Kidney capillary endothelial cell (primary cell): Measurements from ENCODE around the gene ZNF408.
"Not testable (repeated sequence)": the region's sequence is repeated elsewhere in the genome, so short reads cannot be mapped to it uniquely, and the experiment has no call there.

Experiments
- DNase-seq: peaks from one replicate; pipeline ENCODE4 v3.0.0-alpha.2; 2018; ENCODE audit warnings: low spot score

Gene ZNF408

GRCh38 chr11:46700241-46701077 is at the start of gene ZNF408, which contains the start of gene ARHGAP1:
TSS of gene ZNF408 (plus strand) at chr11:46701031. CDS start at chr11:46701048, 17 bp downstream.
TSS of gene ARHGAP1 (minus strand) at chr11:46700619. CDS start at chr11:46696107, 4,512 bp downstream.
- DNase-seq: peak; percentile 98

- no peak for DNase-seq
These were observed 45.2 kb upstream of the ZNF408 start for GRCh38 chr11:46655631-46656030.

GRCh38 chr11:46657186-46657585 is 43.6 kb upstream of the ZNF408 start:
- DNase-seq: no peak

GRCh38 chr11:46658259-46658658 is 42.6 kb upstream of the ZNF408 start:
- no peak for DNase-seq

GRCh38 chr11:46659908-46660307 is 40.9 kb upstream of the ZNF408 start:
- no peak for DNase-seq

GRCh38 chr11:46661836-46662235 is 39.0 kb upstream of the ZNF408 start:
- no peak for DNase-seq

- DNase-seq: no peak
These were observed 38.5 kb upstream of the ZNF408 start for GRCh38 chr11:46662366-46662765.

- DNase-seq: no peak
These were observed 37.4 kb upstream of the ZNF408 start for GRCh38 chr11:46663277-46663940.

- DNase-seq: no peak
These were observed 36.2 kb upstream of the ZNF408 start for GRCh38 chr11:46664612-46665011.

GRCh38 chr11:46665356-46665755 is 35.5 kb upstream of the ZNF408 start:
- DNase-seq: no peak

- no peak for DNase-seq
These were observed 34.3 kb upstream of the ZNF408 start for GRCh38 chr11:46666516-46666915.

- DNase-seq: no peak
These were observed 33.8 kb upstream of the ZNF408 start for GRCh38 chr11:46667043-46667481.

GRCh38 chr11:46668480-46669085 is 32.2 kb upstream of the ZNF408 start:
- no peak for DNase-seq

- no peak for DNase-seq
These were observed 31.1 kb upstream of the ZNF408 start for GRCh38 chr11:46669711-46670139.

GRCh38 chr11:46670521-46670920 is 30.3 kb upstream of the ZNF408 start:
- DNase-seq: not testable (repeated sequence)

- DNase-seq: no peak
These were observed 28.9 kb upstream of the ZNF408 start for GRCh38 chr11:46671958-46672315.

- no peak for DNase-seq
These were observed 28.4 kb upstream of the ZNF408 start for GRCh38 chr11:46672381-46672839.

GRCh38 chr11:46673713-46674462 is 26.9 kb upstream of the ZNF408 start:
- DNase-seq: no peak

GRCh38 chr11:46674463-46675287 is 26.2 kb upstream of the ZNF408 start:
- DNase-seq: no peak

GRCh38 chr11:46675288-46675851 is 25.5 kb upstream of the ZNF408 start:
- no peak for DNase-seq

GRCh38 chr11:46675949-46676348 is 24.9 kb upstream of the ZNF408 start:
- no peak for DNase-seq
